Esophagus (tissue), 2 donors: Measurements from ENCODE around the gene RAB3A. TPM values are rescaled to one million over a fixed set of nuclear protein-coding genes. Genes with fewer than 3 reads are reported as not detected.

Source experiments
- H3K27ac ChIP-seq, 2 donors: one replicate each; pipeline ENCODE4 v1.5.1; 2013; ENCODE audit warnings: low read depth in 2 of 2, mild to moderate bottlenecking in 2 of 2, inconsistent platforms in 1 of 2, low read length in 1 of 2, moderate library complexity in 1 of 2
- H3K27me3 ChIP-seq, 2 donors: one replicate each; pipeline ENCODE4 v1.6.1; 2013; ENCODE audit warnings: low read length in 2 of 2, control low read depth in 1 of 2, mild to moderate bottlenecking in 1 of 2; ENCODE audit not compliant: insufficient read depth in 2 of 2, control insufficient read depth in 1 of 2
- H3K36me3 ChIP-seq, 2 donors: one replicate each; pipeline ENCODE4 v1.6.1; 2013; ENCODE audit warnings: low read length in 1 of 2; ENCODE audit not compliant: control insufficient read depth in 2 of 2, insufficient read depth in 2 of 2
- H3K4me1 ChIP-seq, 2 donors: one replicate each; pipeline ENCODE4 v1.6.1; 2013; ENCODE audit warnings: low read length in 1 of 2; ENCODE audit not compliant: control insufficient read depth in 2 of 2, insufficient read depth in 2 of 2
- H3K4me3 ChIP-seq, 2 donors: one replicate each; pipeline ENCODE4 v1.5.1; 2013; ENCODE audit warnings: low read length in 2 of 2, mild to moderate bottlenecking in 2 of 2, low read depth in 1 of 2, moderate library complexity in 1 of 2
- H3K9me3 ChIP-seq, 2 donors: one replicate each; pipeline ENCODE4 v1.6.1; 2013; ENCODE audit warnings: mild to moderate bottlenecking in 2 of 2, low read depth in 1 of 2, low read length in 1 of 2, moderate library complexity in 1 of 2; ENCODE audit not compliant: control insufficient read depth in 2 of 2, insufficient read depth in 1 of 2
- WGBS, 2 donors: extraction: QIAGEN DNeasy Blood & Tissue Kit; methylation state at CpG; one replicate each; pipeline ENCODE4 v1.1.7; 2013; 5-methylcytosine and 5-hydroxymethylcytosine counted together
- polyA plus RNA-seq, 2 donors: library from polyadenylated mRNA; stranded (reverse); fragments of 200-250 nt; gene quantifications; one replicate each; pipeline ENCODE4 v1.2.3, GENCODE V29; 2013
- donor health status: healthy with polysubstance abuse.
- donor health status: Bipolar disorder and iron deficiency.

The RAB3A gene
- polyA plus RNA-seq, 2 donors: 0.81 to 1.1 TPM

DNA sequence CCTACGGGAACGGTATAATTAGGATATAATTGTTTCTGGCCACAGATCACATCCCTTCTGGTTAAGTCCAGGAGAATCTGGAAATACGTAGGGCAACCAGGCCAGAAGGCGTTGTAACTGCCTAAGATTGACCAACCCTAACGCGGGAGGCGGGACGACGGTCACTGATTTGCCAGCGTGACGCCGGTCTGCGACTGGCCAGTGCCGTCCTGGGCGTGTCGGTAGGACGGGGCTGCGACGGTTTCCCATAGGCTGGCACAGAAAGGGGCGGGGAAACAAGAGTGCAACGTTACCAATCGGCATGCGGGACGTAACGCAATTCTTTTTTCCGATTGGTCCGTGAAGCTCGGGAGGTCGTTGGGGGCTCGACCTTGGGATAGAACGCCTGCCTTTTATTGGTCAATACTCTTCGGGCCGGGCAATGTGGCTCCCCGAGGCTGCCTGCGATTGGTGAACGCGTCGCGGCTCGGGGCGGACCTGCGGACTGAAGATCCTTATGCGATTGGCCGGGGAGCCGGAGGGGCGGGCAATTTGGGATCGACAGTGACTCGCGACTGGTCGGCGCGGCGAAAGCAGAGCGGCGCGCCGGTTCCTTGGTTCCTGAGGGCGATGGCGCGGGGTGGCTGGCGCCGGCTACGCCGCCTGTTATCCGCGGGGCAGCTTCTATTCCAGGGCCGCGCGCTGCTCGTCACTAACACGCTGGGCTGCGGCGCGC is 11.0 kb downstream of the RAB3A start, which contains the start of gene MPV17L2:
Gene MPV17L2 (plus strand): TSS at position 546 of the 715 bp plus-strand sequence. CDS start 64 bp downstream, at position 610.
- H3K36me3 ChIP-seq: peaks cover 7 to 11% of the 10 kb centered on the region in 2 donors
- peak within 1 kb of the TSS; percentile 60 to 79 for H3K4me3 ChIP-seq
- H3K27me3 ChIP-seq: no peaks in the 10 kb centered on the region
- H3K4me1 ChIP-seq: peaks cover 7 to 11% of the 10 kb centered on the region in 2 donors
- H3K27ac ChIP-seq: peak within 1 kb of the TSS; percentile 91 to 95
- WGBS, 2 donors: 0% methylated on average over 74 of the region's 74 CpGs
- no peaks in the 10 kb centered on the region for H3K9me3 ChIP-seq

GRCh38 chr19:18191640-18192062 is 12.2 kb downstream of the RAB3A start:
- H3K4me3 ChIP-seq: peak overlapping the region in 1 of 2 donors; percentile 41
- H3K36me3 ChIP-seq: peaks cover 4 to 6% of the 10 kb centered on the region in 2 donors
- H3K4me1 ChIP-seq: peaks cover 7 to 11% of the 10 kb centered on the region in 2 donors
- 51 to 54% methylated on average over 5 of the region's 5 CpGs for WGBS, 2 donors
- H3K27me3 ChIP-seq: no peaks in the 10 kb centered on the region
- peak overlapping the region; percentile 65 to 84 for H3K27ac ChIP-seq
- H3K9me3 ChIP-seq: no peaks in the 10 kb centered on the region

- Histone ChIP-seq H3K27me3 (no peaks in the 10 kb centered on the region), H3K36me3 (no peaks in the 10 kb centered on the region), H3K4me1 (peaks cover 7 to 11% of the 10 kb centered on the region in 2 donors), H3K4me3 (no peak overlapping the region), H3K9me3 (no peaks in the 10 kb centered on the region), H3K27ac (no peak overlapping the region)
- 73 to 83% methylated on average over 4 of the region's 4 CpGs for WGBS, 2 donors
Observed at GRCh38 chr19:18190278-18190677, 13.6 kb downstream of the RAB3A start.

- Histone ChIP-seq H3K4me1 (no peaks in the 10 kb centered on the region), H3K27ac (no peak overlapping the region), H3K27me3 (no peaks in the 10 kb centered on the region), H3K36me3 (no peaks in the 10 kb centered on the region), H3K4me3 (no peak overlapping the region), H3K9me3 (no peaks in the 10 kb centered on the region)
- WGBS, 2 donors: 66 to 72% methylated on average over 6 of the region's 6 CpGs
Observed at GRCh38 chr19:18185538-18185937, 18.3 kb downstream of the RAB3A start.

DNA sequence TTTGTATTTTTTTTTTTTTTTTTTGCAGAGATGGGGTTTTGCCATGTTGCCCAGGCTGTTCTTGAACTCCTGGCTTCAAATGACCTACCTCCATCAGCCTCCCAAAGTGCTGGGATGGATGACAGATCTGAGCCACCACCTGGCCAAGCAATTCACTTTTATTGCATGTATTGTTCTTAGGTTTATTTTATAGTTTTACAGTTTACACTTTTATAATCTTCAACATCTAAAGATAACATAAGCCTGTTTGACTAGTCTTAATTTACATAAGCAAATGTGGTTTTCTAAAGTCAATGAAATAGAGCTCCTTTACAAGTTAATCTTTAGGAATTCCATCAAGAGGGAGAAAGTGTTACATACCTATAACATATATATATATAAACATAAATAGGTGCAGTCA is 20.3 kb downstream of the RAB3A start:
- H3K9me3 ChIP-seq: no peaks in the 10 kb centered on the region
- no peaks in the 10 kb centered on the region for H3K36me3 ChIP-seq
- no peak overlapping the region for H3K27ac ChIP-seq
- no peak overlapping the region for H3K4me3 ChIP-seq
- H3K27me3 ChIP-seq: no peaks in the 10 kb centered on the region
- H3K4me1 ChIP-seq: no peaks in the 10 kb centered on the region

DNA sequence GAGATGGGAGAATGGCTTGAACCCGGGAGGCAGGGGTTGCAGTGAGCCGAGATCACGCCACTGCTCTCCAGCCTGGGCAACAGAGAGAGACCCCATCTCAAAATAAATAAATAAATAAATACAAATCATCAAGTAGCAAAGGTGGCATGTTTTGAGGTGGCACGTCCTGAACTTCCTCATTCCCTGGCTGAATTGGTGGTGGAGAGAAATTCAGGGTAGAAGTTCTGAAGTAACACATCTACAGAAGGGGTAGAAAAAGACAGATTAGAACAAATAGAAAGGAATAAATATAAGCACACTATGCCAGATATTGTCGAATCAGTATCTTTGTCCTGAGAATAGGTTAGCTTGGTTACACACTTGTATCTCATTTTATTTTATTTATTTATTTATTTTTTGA is 23.9 kb downstream of the RAB3A start:
- no peaks in the 10 kb centered on the region for H3K9me3 ChIP-seq
- H3K4me3 ChIP-seq: no peak overlapping the region
- H3K36me3 ChIP-seq: peaks cover 0 to 2% of the 10 kb centered on the region in 2 donors
- peaks cover 0 to 3% of the 10 kb centered on the region in 2 donors for H3K4me1 ChIP-seq
- 91 to 94% methylated on average over 5 of the region's 5 CpGs for WGBS, 2 donors
- H3K27me3 ChIP-seq: no peaks in the 10 kb centered on the region
- H3K27ac ChIP-seq: no peak overlapping the region

DNA sequence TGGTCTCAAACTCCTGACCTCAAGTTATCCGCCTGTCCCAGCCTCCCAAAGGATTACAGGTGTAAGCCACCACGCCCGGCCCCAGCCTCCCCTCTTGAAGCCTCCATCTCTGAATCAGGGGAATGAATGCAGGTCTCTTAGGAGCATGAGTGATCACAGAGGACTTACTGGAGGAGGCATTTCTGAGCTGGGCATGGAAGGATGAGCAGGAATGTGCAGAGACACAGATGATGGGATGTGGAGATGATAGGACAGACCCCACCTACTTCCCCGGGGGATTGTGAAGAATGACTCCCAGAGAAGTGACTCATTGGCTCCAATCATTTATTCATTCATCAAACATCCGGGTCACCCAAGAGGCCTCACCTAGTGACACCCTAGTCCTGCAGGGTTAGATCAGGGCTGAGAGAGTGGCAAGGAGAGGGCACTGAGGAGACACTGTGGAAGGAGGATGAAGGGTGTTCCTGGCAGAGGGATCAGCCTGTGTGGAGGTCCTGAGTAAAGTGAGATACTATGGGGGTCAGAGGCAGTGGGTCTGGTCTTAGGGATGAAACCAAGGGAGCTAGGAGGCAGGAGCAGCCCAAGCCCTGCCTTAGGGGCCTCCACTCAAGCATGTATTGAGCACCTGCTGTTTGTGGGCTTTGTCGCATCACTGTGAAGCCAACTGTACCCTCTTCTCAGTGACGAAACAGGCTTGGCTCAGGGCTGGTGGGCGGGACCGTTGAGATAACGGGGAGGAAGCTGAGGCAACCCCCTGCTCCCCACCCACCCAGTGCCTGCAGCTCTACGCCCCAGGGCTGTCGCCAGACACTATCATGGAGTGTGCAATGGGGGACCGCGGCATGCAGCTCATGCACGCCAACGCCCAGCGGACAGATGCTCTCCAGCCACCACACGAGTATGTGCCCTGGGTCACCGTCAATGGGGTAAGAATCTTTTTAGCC is 27.2 kb downstream of the RAB3A start:
- H3K4me3 ChIP-seq: no peak overlapping the region
- 83 to 84% methylated on average over 19 of the region's 19 CpGs for WGBS, 2 donors
- H3K9me3 ChIP-seq: no peaks in the 10 kb centered on the region
- H3K27me3 ChIP-seq: no peaks in the 10 kb centered on the region
- H3K36me3 ChIP-seq: peaks cover 0 to 2% of the 10 kb centered on the region in 2 donors
- H3K4me1 ChIP-seq: peaks cover 3 to 4% of the 10 kb centered on the region in 2 donors
- no peak overlapping the region for H3K27ac ChIP-seq

DNA sequence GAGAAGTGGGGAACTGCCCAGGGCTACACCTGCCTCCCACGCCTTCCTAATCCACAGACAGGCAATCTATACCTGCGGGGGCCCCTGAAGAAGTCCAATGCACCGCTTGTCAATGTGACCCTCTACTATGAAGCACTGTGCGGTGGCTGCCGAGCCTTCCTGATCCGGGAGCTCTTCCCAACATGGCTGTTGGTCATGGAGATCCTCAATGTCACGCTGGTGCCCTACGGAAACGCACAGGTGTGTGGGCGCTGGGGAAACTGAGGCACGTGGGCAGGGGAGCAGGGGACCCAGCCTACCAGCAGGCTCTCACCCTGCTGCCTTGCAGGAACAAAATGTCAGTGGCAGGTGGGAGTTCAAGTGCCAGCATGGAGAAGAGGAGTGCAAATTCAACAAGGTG is 28.9 kb downstream of the RAB3A start:
- Histone ChIP-seq H3K9me3 (no peaks in the 10 kb centered on the region), H3K27ac (no peak overlapping the region), H3K27me3 (no peaks in the 10 kb centered on the region), H3K4me3 (no peak overlapping the region), H3K36me3 (peaks cover 0 to 2% of the 10 kb centered on the region in 2 donors), H3K4me1 (peaks cover 3 to 4% of the 10 kb centered on the region in 2 donors)
- WGBS, 2 donors: 82 to 83% methylated on average over 11 of the region's 11 CpGs

DNA sequence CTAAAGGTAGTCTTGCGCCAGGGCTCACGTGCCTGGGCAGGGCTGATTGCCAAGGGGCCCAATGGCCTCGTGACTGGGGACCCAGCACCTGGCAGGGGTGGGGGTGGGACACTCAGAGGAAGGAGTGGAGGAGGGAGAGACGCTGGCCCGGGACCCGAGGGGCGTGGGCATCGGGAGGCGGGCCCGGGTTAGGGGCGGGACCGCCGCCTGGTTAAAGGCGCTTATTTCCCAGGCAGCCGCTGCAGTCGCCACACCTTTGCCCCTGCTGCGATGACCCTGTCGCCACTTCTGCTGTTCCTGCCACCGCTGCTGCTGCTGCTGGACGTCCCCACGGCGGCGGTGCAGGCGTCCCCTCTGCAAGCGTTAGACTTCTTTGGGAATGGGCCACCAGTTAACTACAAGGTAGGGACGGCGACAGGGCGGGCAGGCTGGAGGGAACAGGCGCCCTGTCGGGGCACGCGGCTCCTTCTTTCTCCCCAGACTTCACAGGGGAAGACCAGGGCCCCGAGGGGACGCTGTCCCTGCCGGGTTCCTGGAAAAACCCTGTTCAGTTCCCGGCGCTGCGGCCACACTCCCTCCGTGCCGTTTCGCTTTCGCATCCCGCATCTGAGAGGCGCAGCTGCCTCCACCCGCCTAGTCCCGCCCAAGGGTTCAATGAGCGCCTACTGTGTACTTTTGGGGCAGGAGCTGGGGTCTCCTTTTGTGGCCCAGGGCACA is 30.1 kb downstream of the RAB3A start, which contains the start of gene IFI30:
Gene IFI30 (plus strand): TSS at position 242 of the 717 bp plus-strand sequence. CDS start 29 bp downstream, at position 271.
- peak within 1 kb of the TSS; percentile 40 to 66 for H3K27ac ChIP-seq
- H3K4me1 ChIP-seq: peaks cover 3 to 4% of the 10 kb centered on the region in 2 donors
- 0 to 1% methylated on average over 38 to 47 of the region's 47 CpGs for WGBS, 2 donors
- H3K27me3 ChIP-seq: no peaks in the 10 kb centered on the region
- H3K9me3 ChIP-seq: no peaks in the 10 kb centered on the region
- H3K36me3 ChIP-seq: peaks cover 0 to 7% of the 10 kb centered on the region in 2 donors
- peak within 1 kb of the TSS; percentile 51 to 59 for H3K4me3 ChIP-seq
